TTC549 (cell line): ENCODE results near the gene HSPA5.

Experiments
- FAIRE-seq: peaks from 2 replicates; lab custom pipeline; 2012; peaks lifted over from hg19 to GRCh38; lab: Jason Lieb, UNC

HSPA5 gene

GRCh38 chr9:125189361-125190289 lies 51.5 kb downstream of the HSPA5 start, which contains the start of gene PPP6C:
PPP6C (minus strand) TSS chr9:125189803; CDS start chr9:125189718, 85 bp downstream.
- no peak for FAIRE-seq

- FAIRE-seq, result no peak
Measured at GRCh38 chr9:125189011-125189360, 52.2 kb downstream of the HSPA5 start.
